Glomerular visceral epithelial cell (primary cell): ENCODE results near the gene RFTN2.
A peak's percentile ranks its signal among the peaks of the same experiment; 100 is the strongest.
"Not testable (repeated sequence)": the region's sequence is repeated elsewhere in the genome, so short reads cannot be mapped to it uniquely, and the experiment has no call there.

Experiments used
- DNase-seq: peaks from one replicate; pipeline ENCODE4 v3.0.0-alpha.2; 2016; ENCODE audit errors: extremely low spot score

Gene RFTN2

GRCh38 chr2:197604117-197604860, 71.1 kb downstream of the RFTN2 start:
- DNase-seq, result no peak

GRCh38 chr2:197601726-197602125, 73.7 kb downstream of the RFTN2 start:
- DNase-seq, result no peak

GRCh38 chr2:197600306-197600705, 75.1 kb downstream of the RFTN2 start:
- no peak for DNase-seq

- peak; percentile 32 for DNase-seq
These were observed 76.0 kb downstream of the RFTN2 start for GRCh38 chr2:197599285-197599965.

- no peak for DNase-seq
These were observed 76.9 kb downstream of the RFTN2 start for GRCh38 chr2:197598450-197598849.

- no peak for DNase-seq
These were observed 78.2 kb downstream of the RFTN2 start for GRCh38 chr2:197597166-197597565.

- DNase-seq, result no peak
These were observed 78.6 kb downstream of the RFTN2 start for GRCh38 chr2:197596766-197597165.

- DNase-seq, result no peak
These were observed 83.9 kb downstream of the RFTN2 start for GRCh38 chr2:197591339-197592072.

- not testable (repeated sequence) for DNase-seq
These were observed 88.1 kb downstream of the RFTN2 start for GRCh38 chr2:197587255-197587654.

GRCh38 chr2:197580166-197580565, 95.2 kb downstream of the RFTN2 start:
- DNase-seq, result not testable (repeated sequence)

- not testable (repeated sequence) for DNase-seq
These were observed 97.1 kb downstream of the RFTN2 start for GRCh38 chr2:197578294-197578693.

GRCh38 chr2:197577446-197577845, 97.9 kb downstream of the RFTN2 start:
- no peak for DNase-seq

GRCh38 chr2:197576631-197577030, 98.8 kb downstream of the RFTN2 start:
- no peak for DNase-seq

GRCh38 chr2:197575987-197576386, 99.4 kb downstream of the RFTN2 start:
- peak; percentile 8 for DNase-seq

GRCh38 chr2:197573608-197574007, 101.8 kb downstream of the RFTN2 start:
- DNase-seq, result no peak

- DNase-seq, result peak; percentile 62
These were observed 103.6 kb downstream of the RFTN2 start for GRCh38 chr2:197571627-197572271.

- DNase-seq, result no peak
These were observed 115.2 kb downstream of the RFTN2 start for GRCh38 chr2:197560146-197560665.

- no peak for DNase-seq
These were observed 115.7 kb downstream of the RFTN2 start for GRCh38 chr2:197559681-197560080.

- no peak for DNase-seq
These were observed 117.0 kb downstream of the RFTN2 start for GRCh38 chr2:197558393-197558792.

GRCh38 chr2:197556456-197556855, 118.9 kb downstream of the RFTN2 start:
- DNase-seq, result no peak

GRCh38 chr2:197555467-197555866, 119.9 kb downstream of the RFTN2 start:
- no peak for DNase-seq

GRCh38 chr2:197551260-197551659, 124.1 kb downstream of the RFTN2 start:
- DNase-seq, result not testable (repeated sequence)
